Fibroblast of the aortic adventitia (primary cell): ENCODE data around the gene MATK. TPM values are rescaled to one million over a fixed set of nuclear protein-coding genes. Genes with fewer than 3 reads are reported as not detected.

Experiments
- DNase-seq: peaks from one replicate; pipeline ENCODE4 v3.0.0-alpha.2; 2010; ENCODE audit warnings: low read depth
- H3K4me3 ChIP-seq: 2 replicates; pipeline ENCODE4 v1.5.1; 2011; ENCODE audit warnings: low read depth, mild to moderate bottlenecking, control low read depth, low read length, moderate library complexity
- total RNA-seq: library from RNA; depleted of rRNA; stranded (reverse); fragments of >200 nt; gene quantifications from 2 replicates; pipeline ENCODE4 v1.2.3, GENCODE V29; 2012; ENCODE audit warnings: low replicate concordance
- TF ChIP-seq, protein P1 (sequence below): IDR thresholded peaks from 2 replicates; pipeline ENCODE4 v1.5.1; 2011; ENCODE audit warnings: mild to moderate bottlenecking, low read length, control low read depth, inconsistent platforms; ENCODE audit not compliant: insufficient read depth

The MATK gene
- total RNA-seq, 1 donor, result not detected

DNA sequence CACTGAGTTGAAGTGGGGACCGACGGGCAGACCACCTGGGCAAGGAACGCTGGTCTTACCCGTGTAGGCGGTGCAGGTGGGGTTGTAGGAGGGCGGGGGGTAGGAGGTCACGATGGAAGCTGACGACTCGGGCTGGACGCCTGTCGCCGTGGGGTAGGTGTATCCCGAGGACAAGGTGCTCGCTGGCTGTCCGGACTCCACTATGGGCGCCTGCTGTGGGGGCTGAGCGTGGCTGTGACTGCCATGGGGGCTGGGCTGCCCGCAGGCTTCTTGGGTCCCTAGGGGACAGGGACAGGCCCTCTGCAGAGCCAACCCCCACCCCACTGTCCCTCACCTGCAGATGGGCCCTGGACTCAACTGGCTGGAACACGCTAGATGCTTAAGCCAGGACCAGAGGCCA is 45.4 kb upstream of the MATK start:
- H3K4me3 ChIP-seq, result no peak overlapping the region
- DNase-seq, result no peak
- TF ChIP-seq, protein P1, sequence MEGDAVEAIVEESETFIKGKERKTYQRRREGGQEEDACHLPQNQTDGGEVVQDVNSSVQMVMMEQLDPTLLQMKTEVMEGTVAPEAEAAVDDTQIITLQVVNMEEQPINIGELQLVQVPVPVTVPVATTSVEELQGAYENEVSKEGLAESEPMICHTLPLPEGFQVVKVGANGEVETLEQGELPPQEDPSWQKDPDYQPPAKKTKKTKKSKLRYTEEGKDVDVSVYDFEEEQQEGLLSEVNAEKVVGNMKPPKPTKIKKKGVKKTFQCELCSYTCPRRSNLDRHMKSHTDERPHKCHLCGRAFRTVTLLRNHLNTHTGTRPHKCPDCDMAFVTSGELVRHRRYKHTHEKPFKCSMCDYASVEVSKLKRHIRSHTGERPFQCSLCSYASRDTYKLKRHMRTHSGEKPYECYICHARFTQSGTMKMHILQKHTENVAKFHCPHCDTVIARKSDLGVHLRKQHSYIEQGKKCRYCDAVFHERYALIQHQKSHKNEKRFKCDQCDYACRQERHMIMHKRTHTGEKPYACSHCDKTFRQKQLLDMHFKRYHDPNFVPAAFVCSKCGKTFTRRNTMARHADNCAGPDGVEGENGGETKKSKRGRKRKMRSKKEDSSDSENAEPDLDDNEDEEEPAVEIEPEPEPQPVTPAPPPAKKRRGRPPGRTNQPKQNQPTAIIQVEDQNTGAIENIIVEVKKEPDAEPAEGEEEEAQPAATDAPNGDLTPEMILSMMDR, result no peak

- TF ChIP-seq, protein P1, result no peak
- no peak for DNase-seq
- H3K4me3 ChIP-seq, result no peak overlapping the region
These were observed 44.7 kb upstream of the MATK start for GRCh38 chr19:3830621-3831589.

DNA sequence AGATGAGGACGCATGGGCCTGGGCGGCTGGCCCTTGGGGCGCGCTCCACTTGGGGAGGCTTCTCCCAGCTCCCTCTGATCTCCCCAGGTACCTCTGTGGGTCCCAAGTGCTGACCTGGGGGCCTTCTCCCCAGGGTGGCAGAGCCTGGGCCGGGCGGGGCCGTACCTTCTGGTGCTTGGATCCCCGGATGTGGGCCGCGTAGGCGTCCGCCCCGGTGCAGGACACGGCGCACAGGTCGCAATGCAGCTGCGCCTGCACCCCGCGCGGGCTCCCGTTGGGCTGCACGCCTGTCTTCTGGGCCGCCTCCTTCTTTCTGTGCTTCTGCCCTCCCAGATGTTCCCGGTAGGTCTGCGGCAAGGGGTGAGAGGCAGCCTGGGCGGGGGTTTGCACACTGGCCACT is 41.1 kb upstream of the MATK start:
- DNase-seq, result no peak
- TF ChIP-seq, protein P1, result no peak
- H3K4me3 ChIP-seq, result no peak overlapping the region

DNA sequence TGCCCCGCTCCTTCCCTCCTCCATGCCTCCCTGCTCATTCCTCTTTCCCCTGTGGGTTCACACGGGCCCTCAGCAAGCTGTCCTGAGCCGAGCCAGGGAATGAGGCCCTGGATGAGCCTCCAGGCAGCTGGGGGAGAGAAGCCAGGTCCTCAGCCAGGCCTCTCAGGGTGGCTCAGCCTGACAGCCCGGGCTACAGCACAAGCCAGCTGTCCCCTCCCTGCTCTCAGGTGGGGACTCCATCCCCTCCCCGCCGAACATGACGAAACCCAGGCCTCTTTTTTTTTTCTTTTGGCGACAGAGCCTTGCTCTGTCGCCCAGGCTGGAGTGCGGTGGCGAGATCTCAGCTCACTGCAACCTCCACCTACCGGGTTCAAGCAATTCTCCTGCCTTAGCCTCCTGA is 40.0 kb upstream of the MATK start:
- TF ChIP-seq, protein P1, result no peak
- H3K4me3 ChIP-seq, result no peak overlapping the region
- DNase-seq, result no peak

DNA sequence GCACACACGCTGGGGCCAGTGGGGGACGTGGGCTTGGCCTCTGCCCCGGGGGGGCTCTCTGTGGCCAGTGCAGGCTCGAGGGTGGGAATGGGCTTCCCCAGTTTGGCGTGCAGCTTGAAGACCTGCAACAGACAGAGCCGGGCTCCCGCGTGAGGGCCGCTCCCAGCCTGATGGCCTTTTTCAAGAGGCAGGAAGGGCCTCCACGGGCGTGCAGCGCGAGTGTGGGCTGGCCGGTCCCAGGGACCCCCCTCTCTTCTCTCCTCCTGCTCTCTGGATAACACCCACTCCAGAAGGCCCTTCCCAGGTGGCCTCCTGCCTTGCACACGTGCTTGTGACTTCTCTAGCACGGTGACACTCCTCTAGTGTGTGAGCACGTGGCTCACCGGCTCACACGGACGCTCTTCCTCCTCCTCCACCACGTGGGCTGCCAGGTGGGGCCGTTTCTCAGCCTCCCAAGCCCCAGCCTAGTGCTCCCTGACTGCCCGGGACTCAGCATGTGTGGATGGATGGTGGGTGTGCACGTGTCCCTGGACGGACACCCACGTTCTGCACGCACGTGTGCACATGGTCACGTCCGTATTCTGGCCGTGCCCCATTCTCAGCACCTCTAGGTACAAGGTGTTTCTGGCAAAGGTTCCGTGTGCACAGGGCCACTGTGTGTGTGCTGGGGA is 39.2 kb upstream of the MATK start:
- TF ChIP-seq, protein P1, result no peak
- H3K4me3 ChIP-seq, result no peak overlapping the region
- no peak for DNase-seq

DNA sequence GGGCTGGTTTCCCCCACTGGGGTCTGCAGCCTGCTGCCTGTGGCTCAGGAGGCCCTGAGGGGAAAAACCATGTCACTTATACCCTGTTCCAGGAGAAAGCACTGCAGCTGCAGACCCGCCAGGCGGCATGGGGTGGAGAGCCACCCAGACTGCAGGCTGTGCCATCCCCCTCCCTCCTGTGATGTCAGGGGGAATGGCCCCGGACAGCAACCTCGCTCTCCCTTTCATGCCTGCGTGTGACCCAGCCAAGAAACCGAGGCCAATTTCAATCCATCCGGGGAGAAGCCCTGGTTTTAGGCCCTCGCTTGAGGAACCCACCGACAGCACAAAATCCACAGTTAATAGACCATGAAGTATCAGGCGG is 37.2 kb upstream of the MATK start:
- TF ChIP-seq, protein P1, result no peak
- DNase-seq, result no peak
- no peak overlapping the region for H3K4me3 ChIP-seq
